ENCODE results near the gene TPCN2. TPM values are rescaled to one million over a fixed set of nuclear protein-coding genes. Genes with fewer than 3 reads are reported as not detected.

The TPCN2 gene
- total and polyA plus RNA-seq, 2 experiments from 2014 or later: 39.4 to 42.2 TPM

DNA sequence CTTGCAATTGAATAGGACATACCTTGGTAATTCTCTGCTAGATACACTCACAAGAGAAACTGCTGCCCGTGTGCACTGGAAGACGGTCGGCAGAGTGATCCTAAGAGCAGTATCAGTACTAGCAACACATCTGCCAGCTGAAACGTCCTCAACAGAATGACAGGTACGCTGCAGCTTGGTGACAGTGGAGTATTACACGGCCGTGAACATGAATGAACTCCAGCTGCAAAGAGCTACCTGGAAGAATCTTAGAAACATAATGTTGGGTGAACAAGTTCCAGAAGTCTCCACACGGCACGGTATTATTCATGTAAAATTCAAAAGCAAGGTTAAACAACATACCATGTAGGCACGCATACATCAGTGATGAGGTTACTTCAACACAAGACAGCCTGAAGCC lies 44.4 kb downstream of the TPCN2 start:
- no peak for DNase-seq (ENCODE audit: low read depth in 1 of 2, low spot score in 1 of 2)
- H3K27ac ChIP-seq: no peak overlapping the region
- H3K4me1 ChIP-seq (ENCODE audit: low read depth): peaks cover 8% of the 10 kb centered on the region
- TF ChIP-seq, protein P1, sequence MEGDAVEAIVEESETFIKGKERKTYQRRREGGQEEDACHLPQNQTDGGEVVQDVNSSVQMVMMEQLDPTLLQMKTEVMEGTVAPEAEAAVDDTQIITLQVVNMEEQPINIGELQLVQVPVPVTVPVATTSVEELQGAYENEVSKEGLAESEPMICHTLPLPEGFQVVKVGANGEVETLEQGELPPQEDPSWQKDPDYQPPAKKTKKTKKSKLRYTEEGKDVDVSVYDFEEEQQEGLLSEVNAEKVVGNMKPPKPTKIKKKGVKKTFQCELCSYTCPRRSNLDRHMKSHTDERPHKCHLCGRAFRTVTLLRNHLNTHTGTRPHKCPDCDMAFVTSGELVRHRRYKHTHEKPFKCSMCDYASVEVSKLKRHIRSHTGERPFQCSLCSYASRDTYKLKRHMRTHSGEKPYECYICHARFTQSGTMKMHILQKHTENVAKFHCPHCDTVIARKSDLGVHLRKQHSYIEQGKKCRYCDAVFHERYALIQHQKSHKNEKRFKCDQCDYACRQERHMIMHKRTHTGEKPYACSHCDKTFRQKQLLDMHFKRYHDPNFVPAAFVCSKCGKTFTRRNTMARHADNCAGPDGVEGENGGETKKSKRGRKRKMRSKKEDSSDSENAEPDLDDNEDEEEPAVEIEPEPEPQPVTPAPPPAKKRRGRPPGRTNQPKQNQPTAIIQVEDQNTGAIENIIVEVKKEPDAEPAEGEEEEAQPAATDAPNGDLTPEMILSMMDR (IDR thresholded peaks at IDR 0.05; ENCODE audit: low read depth, low read length): no peak
- H3K9me3 ChIP-seq (ENCODE audit: low read depth): no peaks in the 10 kb centered on the region
- H3K36me3 ChIP-seq: peaks cover 19% of the 10 kb centered on the region
- H3K4me3 ChIP-seq: no peak overlapping the region
- no peaks in the 10 kb centered on the region for H3K27me3 ChIP-seq

DNA sequence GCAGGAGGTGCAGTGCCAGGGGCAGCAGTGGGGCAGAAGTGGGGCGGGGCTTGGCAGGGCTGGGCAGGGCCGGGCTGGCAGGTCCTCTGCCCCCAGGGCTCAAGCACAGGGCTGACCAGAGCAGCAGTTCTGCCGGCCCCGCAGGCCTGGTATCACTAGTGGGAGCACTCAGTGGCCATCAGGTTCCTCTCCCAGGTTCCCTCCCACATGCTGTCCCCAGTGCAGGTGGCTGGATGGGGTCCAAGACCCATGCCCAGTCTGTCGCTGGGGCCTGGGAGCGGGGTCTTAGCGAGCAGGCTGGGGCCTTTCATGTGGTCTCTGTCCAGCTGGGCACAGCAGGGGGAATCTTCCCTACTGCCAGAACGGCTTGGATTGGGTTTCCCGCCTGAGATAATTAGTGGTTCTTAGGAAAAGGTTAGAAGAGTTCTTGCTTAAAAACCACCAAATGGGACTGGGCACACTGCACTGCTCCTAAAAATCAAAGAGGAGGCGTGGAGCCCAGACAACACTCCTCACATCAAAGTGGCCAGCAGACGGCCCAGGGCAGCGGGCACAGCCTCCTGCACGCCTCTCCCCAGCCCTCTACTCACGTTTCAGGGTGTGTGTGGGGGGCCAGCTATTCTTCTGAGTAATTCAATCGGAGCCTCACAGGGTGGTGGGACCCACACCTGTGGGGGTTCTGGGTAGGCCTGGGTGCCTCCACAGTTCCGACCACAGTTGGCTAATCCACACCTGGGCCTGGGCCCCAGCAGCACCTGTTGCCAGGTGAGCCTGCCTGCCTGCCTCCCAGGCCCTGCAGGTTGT lies 45.6 kb downstream of the TPCN2 start:
- no peaks in the 10 kb centered on the region for H3K9me3 ChIP-seq (ENCODE audit: low read depth)
- TF ChIP-seq, protein P1 (IDR thresholded peaks at IDR 0.05; ENCODE audit: low read depth, low read length): no peak
- DNase-seq (ENCODE audit: low read depth in 1 of 2, low spot score in 1 of 2): no peak
- H3K4me3 ChIP-seq: no peak overlapping the region
- H3K36me3 ChIP-seq: peaks cover 18% of the 10 kb centered on the region
- no peak overlapping the region for H3K27ac ChIP-seq
- H3K4me1 ChIP-seq (ENCODE audit: low read depth): peaks cover 3% of the 10 kb centered on the region
- no peaks in the 10 kb centered on the region for H3K27me3 ChIP-seq

DNA sequence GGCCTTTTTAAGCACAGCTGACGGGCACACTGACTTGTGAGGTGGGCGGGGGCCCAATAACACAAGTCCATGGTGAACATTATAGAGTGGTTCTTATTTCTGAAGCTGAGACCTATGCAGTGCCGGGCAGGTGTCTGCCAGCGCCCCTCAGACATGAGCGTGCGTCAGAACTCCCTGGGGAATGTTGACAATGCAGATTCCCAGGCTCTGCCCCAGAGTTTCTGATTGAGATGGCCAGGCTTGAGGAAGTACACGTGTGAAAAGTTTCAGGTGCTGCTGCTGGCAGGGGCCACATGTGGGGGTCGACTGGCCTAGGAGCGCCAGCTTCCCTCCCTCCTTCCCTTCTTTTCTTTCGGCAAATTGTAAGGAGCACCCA lies 46.2 kb downstream of the TPCN2 start:
- TF ChIP-seq, protein P1 (IDR thresholded peaks at IDR 0.05; ENCODE audit: low read depth, low read length): no peak
- Histone ChIP-seq H3K9me3 (ENCODE audit: low read depth) (no peaks in the 10 kb centered on the region), H3K27me3 (no peaks in the 10 kb centered on the region), H3K27ac (no peak overlapping the region), H3K4me1 (ENCODE audit: low read depth) (no peaks in the 10 kb centered on the region), H3K36me3 (peaks cover 18% of the 10 kb centered on the region), H3K4me3 (no peak overlapping the region)
- DNase-seq (ENCODE audit: low read depth in 1 of 2, low spot score in 1 of 2): no peak

DNA sequence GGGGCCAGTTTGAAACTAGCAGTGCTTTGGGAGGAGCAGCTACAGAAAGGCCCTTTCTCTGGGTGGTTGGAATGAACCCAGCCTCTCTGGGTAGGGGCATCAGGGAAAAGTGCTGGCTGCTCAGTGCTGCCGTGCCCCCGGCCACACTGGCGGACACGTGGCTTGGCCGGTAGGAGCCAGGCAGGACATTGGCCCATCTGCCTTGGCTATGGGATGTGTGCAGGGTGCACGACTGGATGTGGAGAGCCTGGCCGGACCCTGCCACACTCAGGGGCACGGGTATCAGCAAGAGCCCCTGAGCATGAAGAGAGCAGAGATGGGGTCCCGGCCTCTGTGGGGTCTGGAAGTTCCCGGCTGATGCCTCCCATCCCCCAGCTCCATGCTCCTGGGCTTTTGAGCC lies 46.6 kb downstream of the TPCN2 start:
- TF ChIP-seq, protein P1 (IDR thresholded peaks at IDR 0.05; ENCODE audit: low read depth, low read length): no peak
- Histone ChIP-seq H3K4me3 (no peak overlapping the region), H3K9me3 (ENCODE audit: low read depth) (no peaks in the 10 kb centered on the region), H3K27ac (no peak overlapping the region), H3K36me3 (peaks cover 18% of the 10 kb centered on the region), H3K27me3 (no peaks in the 10 kb centered on the region), H3K4me1 (ENCODE audit: low read depth) (no peaks in the 10 kb centered on the region)
- no peak for DNase-seq (ENCODE audit: low read depth in 1 of 2, low spot score in 1 of 2)

DNA sequence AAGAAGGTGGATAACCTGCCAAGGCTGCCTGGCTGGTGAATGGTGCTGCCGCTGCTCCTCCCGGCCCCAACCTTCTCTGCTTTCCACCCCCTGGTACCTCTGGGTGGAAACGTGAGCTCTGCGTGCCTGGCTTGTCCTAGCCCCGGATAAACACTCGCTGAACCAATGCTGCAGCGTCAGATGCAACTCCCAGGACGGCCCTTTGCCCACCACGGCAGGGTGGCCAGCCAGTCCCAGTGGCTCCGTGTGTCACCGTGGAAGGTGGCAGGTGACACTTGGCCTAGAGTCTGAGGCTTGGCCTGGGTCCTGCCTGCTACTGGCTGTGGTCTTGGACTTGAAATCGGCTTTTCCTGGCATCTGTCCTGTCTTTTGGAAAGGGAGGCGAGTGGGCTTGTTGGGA lies 47.7 kb downstream of the TPCN2 start:
- DNase-seq (ENCODE audit: low read depth in 1 of 2, low spot score in 1 of 2): no peak
- H3K36me3 ChIP-seq: peaks cover 13% of the 10 kb centered on the region
- H3K4me3 ChIP-seq: no peak overlapping the region
- H3K9me3 ChIP-seq (ENCODE audit: low read depth): no peaks in the 10 kb centered on the region
- no peak overlapping the region for H3K27ac ChIP-seq
- no peaks in the 10 kb centered on the region for H3K27me3 ChIP-seq
- TF ChIP-seq, protein P1 (IDR thresholded peaks at IDR 0.05; ENCODE audit: low read depth, low read length): no peak
- no peaks in the 10 kb centered on the region for H3K4me1 ChIP-seq (ENCODE audit: low read depth)

Data from cardiac muscle cell (in vitro differentiated cells and primary cell).